Measurements from ENCODE around the gene EBPL. TPM values are rescaled to one million over a fixed set of nuclear protein-coding genes. Genes with fewer than 3 reads are reported as not detected.

EBPL gene
- polyA plus RNA-seq, 2 of the 4 experiments (the other 2 are of a cell fraction) = 53.1 to 95.0 TPM

DNA sequence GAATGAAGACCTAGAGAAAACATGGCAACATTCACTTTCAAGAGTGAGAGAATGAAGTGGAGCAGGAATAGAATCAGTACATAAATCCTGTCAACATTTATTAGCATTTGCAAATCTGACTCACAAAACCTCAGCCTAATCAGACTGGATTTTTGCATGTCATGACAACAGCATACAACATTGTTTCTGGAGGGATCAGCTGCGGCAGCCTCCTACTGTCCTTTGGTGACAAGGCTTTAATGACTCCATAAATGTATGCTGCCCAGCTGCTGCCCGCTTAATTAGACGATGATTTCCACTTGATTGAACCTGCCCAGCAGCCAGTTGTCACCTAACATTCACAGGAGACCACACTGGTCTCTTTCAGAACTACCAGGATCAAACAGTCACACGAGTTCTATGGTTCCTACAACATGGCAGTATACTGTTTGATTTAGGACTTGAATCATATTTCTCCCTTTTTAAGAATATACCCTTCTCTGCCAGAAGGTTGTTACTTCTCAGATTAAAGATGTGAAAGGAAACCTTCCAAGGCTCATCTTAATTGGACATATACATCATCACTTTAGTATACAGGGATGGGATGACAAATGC is 9.3 kb downstream of the EBPL start:
- TF ChIP-seq CHD4 (IDR thresholded peaks at IDR 0.05; ENCODE audit: borderline replicate concordance) = no peak
- TF ChIP-seq RNF2 (IDR thresholded peaks at IDR 0.05; ENCODE audit: borderline replicate concordance, low read depth) = no peak
- no peak for TF ChIP-seq CEBPB (IDR thresholded peaks at IDR 0.05)
- TF ChIP-seq FOXS1 (CRISPR knock-in tag; IDR thresholded peaks at IDR 0.05) = no peak
- no peak for TF ChIP-seq CHD2 (IDR thresholded peaks at IDR 0.05; ENCODE audit: low read length, partially characterized antibody)
- TF ChIP-seq, protein P1, sequence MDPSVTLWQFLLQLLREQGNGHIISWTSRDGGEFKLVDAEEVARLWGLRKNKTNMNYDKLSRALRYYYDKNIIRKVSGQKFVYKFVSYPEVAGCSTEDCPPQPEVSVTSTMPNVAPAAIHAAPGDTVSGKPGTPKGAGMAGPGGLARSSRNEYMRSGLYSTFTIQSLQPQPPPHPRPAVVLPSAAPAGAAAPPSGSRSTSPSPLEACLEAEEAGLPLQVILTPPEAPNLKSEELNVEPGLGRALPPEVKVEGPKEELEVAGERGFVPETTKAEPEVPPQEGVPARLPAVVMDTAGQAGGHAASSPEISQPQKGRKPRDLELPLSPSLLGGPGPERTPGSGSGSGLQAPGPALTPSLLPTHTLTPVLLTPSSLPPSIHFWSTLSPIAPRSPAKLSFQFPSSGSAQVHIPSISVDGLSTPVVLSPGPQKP (IDR thresholded peaks at IDR 0.05; ENCODE audit: low read depth, low read length) = no peak
- TF ChIP-seq TFCP2L1 (CRISPR knock-in tag; IDR thresholded peaks at IDR 0.05) = no peak
- TF ChIP-seq MAZ (IDR thresholded peaks at IDR 0.05; ENCODE audit: borderline replicate concordance, low read depth, low read length) = no peak
- TF ChIP-seq ZNF302 (CRISPR knock-in tag; IDR thresholded peaks at IDR 0.05) = no peak
- TF ChIP-seq, protein P2, sequence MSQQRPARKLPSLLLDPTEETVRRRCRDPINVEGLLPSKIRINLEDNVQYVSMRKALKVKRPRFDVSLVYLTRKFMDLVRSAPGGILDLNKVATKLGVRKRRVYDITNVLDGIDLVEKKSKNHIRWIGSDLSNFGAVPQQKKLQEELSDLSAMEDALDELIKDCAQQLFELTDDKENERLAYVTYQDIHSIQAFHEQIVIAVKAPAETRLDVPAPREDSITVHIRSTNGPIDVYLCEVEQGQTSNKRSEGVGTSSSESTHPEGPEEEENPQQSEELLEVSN (IDR thresholded peaks at IDR 0.05; ENCODE audit: borderline replicate concordance, low read depth) = no peak
- TF ChIP-seq RCOR1 (IDR thresholded peaks at IDR 0.05; ENCODE audit: low read depth, low read length) = no peak
- TF ChIP-seq HOXA7 (CRISPR knock-in tag; IDR thresholded peaks at IDR 0.05) = no peak
- TF ChIP-seq, protein P3, sequence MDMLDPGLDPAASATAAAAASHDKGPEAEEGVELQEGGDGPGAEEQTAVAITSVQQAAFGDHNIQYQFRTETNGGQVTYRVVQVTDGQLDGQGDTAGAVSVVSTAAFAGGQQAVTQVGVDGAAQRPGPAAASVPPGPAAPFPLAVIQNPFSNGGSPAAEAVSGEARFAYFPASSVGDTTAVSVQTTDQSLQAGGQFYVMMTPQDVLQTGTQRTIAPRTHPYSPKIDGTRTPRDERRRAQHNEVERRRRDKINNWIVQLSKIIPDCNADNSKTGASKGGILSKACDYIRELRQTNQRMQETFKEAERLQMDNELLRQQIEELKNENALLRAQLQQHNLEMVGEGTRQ (IDR thresholded peaks at IDR 0.05) = no peak
- TF ChIP-seq FOSL2 (IDR thresholded peaks at IDR 0.05) = no peak
- TF ChIP-seq FOSL2 (CRISPR knock-in tag; IDR thresholded peaks at IDR 0.05) = no peak
- TF ChIP-seq HOXB13 (CRISPR knock-in tag; IDR thresholded peaks at IDR 0.05; ENCODE audit: low read depth) = no peak
- TF ChIP-seq ESRRA (IDR thresholded peaks at IDR 0.05; ENCODE audit: borderline replicate concordance, low read length) = no peak
- TF ChIP-seq, protein P4, sequence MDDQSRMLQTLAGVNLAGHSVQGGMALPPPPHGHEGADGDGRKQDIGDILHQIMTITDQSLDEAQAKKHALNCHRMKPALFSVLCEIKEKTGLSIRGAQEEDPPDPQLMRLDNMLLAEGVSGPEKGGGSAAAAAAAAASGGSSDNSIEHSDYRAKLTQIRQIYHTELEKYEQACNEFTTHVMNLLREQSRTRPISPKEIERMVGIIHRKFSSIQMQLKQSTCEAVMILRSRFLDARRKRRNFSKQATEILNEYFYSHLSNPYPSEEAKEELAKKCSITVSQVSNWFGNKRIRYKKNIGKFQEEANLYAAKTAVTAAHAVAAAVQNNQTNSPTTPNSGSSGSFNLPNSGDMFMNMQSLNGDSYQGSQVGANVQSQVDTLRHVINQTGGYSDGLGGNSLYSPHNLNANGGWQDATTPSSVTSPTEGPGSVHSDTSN (IDR thresholded peaks at IDR 0.05) = no peak
- DNase-seq (ENCODE audit: low read depth in 1 of 2, low spot score in 1 of 2) (no peak), FAIRE-seq (no peak), ATAC-seq (no peak)
- Histone ChIP-seq H3K4me2 (no peak overlapping the region), H3K27ac (no peak overlapping the region), H3K9me3 (no peaks in the 10 kb centered on the region), H3K4me3 (no peak overlapping the region), H3K4me1 (no peaks in the 10 kb centered on the region)
- ChIA-PET POLR2A (no interaction called here), CTCF (no interaction called here)
- WGBS (ENCODE audit: missing lambda C conversion rate) = 84% methylated on average over 4 of the region's 4 CpGs

DNA sequence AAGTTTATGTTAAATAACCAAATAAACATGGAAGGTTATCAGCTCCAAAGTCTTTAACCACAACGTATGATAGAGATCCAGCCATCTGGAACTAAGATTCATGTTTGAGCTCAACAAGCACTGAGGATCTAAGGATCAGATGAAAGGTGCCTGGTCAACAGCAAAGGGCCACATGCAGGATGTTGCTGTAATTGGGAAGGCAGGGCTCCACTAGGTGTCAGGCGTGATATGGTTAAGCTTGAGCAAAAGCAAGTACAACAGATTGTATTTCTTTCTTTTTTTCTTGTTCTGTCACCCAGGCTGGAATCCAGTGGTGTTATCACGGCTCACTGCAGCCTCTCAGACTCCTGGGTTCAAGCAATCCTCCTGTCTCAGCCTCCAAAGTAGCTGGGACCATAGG is 12.0 kb downstream of the EBPL start:
- DNase-seq (ENCODE audit: low read depth in 1 of 2, low spot score in 1 of 2) = peak in 1 of 2 experiments; percentile 11
- H3K4me2 ChIP-seq = no peak overlapping the region
- no peaks in the 10 kb centered on the region for H3K4me1 ChIP-seq
- 0 out of 6 replicates have a peak, but pooled peaks of 1 of the 2 experiments have one; percentile 29 for ATAC-seq
- no peak overlapping the region for H3K4me3 ChIP-seq
- CTCF ChIA-PET = interaction anchor here (0.9 to 1.4 kb wide), 4 partner anchors 8 to 318 kb away, joined by 3 to 4 read pairs (median 4); partner anchors contain the start of gene TRIM13
- no peak overlapping the region for H3K27ac ChIP-seq
- WGBS (ENCODE audit: missing lambda C conversion rate) = 87% methylated on average over 3 of the region's 3 CpGs
- POLR2A ChIA-PET = no interaction called here
- TF ChIP-seq MAFK (IDR thresholded peaks at IDR 0.05; ENCODE audit: partially characterized antibody) (no peak), MAZ (IDR thresholded peaks at IDR 0.05; ENCODE audit: borderline replicate concordance, low read depth, low read length) (no peak), GATA3 (IDR thresholded peaks at IDR 0.05; ENCODE audit: borderline replicate concordance) (no peak), CEBPB (IDR thresholded peaks at IDR 0.05) (no peak), RAD21 (conservative IDR thresholded peaks at IDR 0.05 in 1 of 2, IDR thresholded peaks at IDR 0.05 in 1 of 2) (peak in 1 of 2 experiments; percentile 16; a peak in 1 of 5 replicates), KDM5A (IDR thresholded peaks at IDR 0.05) (no peak), CHD2 (IDR thresholded peaks at IDR 0.05; ENCODE audit: low read length, partially characterized antibody) (no peak), POLR2AphosphoS2 (conservative IDR thresholded peaks at IDR 0.05; ENCODE audit: low read length) (no peak)
- TF ChIP-seq, protein P5, sequence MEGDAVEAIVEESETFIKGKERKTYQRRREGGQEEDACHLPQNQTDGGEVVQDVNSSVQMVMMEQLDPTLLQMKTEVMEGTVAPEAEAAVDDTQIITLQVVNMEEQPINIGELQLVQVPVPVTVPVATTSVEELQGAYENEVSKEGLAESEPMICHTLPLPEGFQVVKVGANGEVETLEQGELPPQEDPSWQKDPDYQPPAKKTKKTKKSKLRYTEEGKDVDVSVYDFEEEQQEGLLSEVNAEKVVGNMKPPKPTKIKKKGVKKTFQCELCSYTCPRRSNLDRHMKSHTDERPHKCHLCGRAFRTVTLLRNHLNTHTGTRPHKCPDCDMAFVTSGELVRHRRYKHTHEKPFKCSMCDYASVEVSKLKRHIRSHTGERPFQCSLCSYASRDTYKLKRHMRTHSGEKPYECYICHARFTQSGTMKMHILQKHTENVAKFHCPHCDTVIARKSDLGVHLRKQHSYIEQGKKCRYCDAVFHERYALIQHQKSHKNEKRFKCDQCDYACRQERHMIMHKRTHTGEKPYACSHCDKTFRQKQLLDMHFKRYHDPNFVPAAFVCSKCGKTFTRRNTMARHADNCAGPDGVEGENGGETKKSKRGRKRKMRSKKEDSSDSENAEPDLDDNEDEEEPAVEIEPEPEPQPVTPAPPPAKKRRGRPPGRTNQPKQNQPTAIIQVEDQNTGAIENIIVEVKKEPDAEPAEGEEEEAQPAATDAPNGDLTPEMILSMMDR (IDR thresholded peaks at IDR 0.05) = peak; percentile 10; the same call in 1 of the 3 replicates
- no peaks in the 10 kb centered on the region for H3K9me3 ChIP-seq
- FAIRE-seq = no peak

Data from A549 (cell line).